MM.1S (cell line): Measurements from ENCODE around the gene STK39.
"Not testable (repeated sequence)": the region's sequence is repeated elsewhere in the genome, so short reads cannot be mapped to it uniquely, and the experiment has no call there.

Source experiments
- DNase-seq: peaks from one replicate; pipeline ENCODE4 v3.0.0-alpha.2; 2015
- H2AFZ ChIP-seq: fragments of 300-600 bp; sonication (generic); 2 replicates; pipeline ENCODE4 v1.6.0; 2016; ENCODE audit warnings: antibody characterized with exemption, low read length
- H3F3A ChIP-seq: fragments of 300-600 bp; sonication (generic); 2 replicates; pipeline ENCODE4 v1.6.1; 2016; ENCODE audit warnings: mild to moderate bottlenecking, antibody characterized with exemption, low read length, moderate library complexity, mixed read lengths; ENCODE audit not compliant: insufficient read depth
- H3K27ac ChIP-seq: fragments of 300-600 bp; sonication (generic); 2 replicates; pipeline ENCODE4 v1.5.1; 2016; ENCODE audit warnings: mild to moderate bottlenecking, low read length
- H3K27me3 ChIP-seq: fragments of 300-600 bp; sonication (generic); replicated peaks from 2 replicates; pipeline ENCODE4 v1.6.0; 2016; ENCODE audit warnings: low read length; ENCODE audit not compliant: insufficient read depth
- H3K36me3 ChIP-seq: fragments of 300-600 bp; sonication (generic); replicated peaks from 2 replicates; pipeline ENCODE4 v1.6.1; 2016; ENCODE audit warnings: mild to moderate bottlenecking, low read length, mixed read lengths; ENCODE audit not compliant: insufficient read depth
- H3K4me1 ChIP-seq: fragments of 300-600 bp; sonication (generic); 2 replicates; pipeline ENCODE4 v1.6.1; 2016; ENCODE audit warnings: low read length, mixed read lengths
- H3K4me2 ChIP-seq: fragments of 300-600 bp; sonication (generic); 2 replicates; pipeline ENCODE4 v1.6.0; 2016; ENCODE audit warnings: low read depth, low read length
- H3K4me3 ChIP-seq: fragments of 300-600 bp; sonication (generic); 2 replicates; pipeline ENCODE4 v1.5.1; 2016; ENCODE audit warnings: low read length, mixed read lengths
- H3K79me2 ChIP-seq: fragments of 300-600 bp; sonication (generic); 2 replicates; pipeline ENCODE4 v1.6.1; 2016; ENCODE audit warnings: mixed run types, low read length, mixed read lengths
- H3K9ac ChIP-seq: fragments of 300-600 bp; sonication (generic); 2 replicates; pipeline ENCODE4 v1.6.1; 2016; ENCODE audit warnings: low read length, mixed read lengths
- H3K9me2 ChIP-seq: fragments of 300-600 bp; sonication (generic); replicated peaks from 2 replicates; pipeline ENCODE4 v1.6.1; 2016; ENCODE audit warnings: mild to moderate bottlenecking, low read length, mixed read lengths; ENCODE audit not compliant: insufficient read depth
- H3K9me3 ChIP-seq: fragments of 300-600 bp; sonication (generic); replicated peaks from 2 replicates; pipeline ENCODE4 v1.6.1; 2016; ENCODE audit warnings: mild to moderate bottlenecking, low read length, mixed read lengths; ENCODE audit not compliant: insufficient read depth
- H4K20me1 ChIP-seq: fragments of 300-600 bp; sonication (generic); 2 replicates; pipeline ENCODE4 v1.6.1; 2016; ENCODE audit warnings: mild to moderate bottlenecking, low read length, moderate library complexity, mixed read lengths; ENCODE audit not compliant: insufficient read depth
- CTCF ChIP-seq: fragments of 300-600 bp; sonication (generic); IDR thresholded peaks from 2 replicates; pipeline ENCODE4 v1.5.1; 2016; ENCODE audit warnings: antibody characterized with exemption, low read length, mixed read lengths
- EZH2 ChIP-seq: fragments of 300-600 bp; sonication (generic); optimal IDR thresholded peaks from 2 replicates; pipeline ENCODE3; 2017; ENCODE audit warnings: low read depth, mild to moderate bottlenecking, antibody characterized with exemption, low read length, mixed read lengths
- EZH2phosphoT487 ChIP-seq: fragments of 300-600 bp; sonication (generic); IDR thresholded peaks from 2 replicates; pipeline ENCODE4 v1.6.1; 2018; ENCODE audit warnings: antibody characterized with exemption, low read length

Gene STK39

GRCh38 chr2:168047091-168047690 is 200.2 kb downstream of the STK39 start:
- TF ChIP-seq EZH2phosphoT487: no peak
- H3K27ac ChIP-seq: no peak overlapping the region
- no peak for DNase-seq
- peaks cover 9% of the 10 kb centered on the region for H3K4me1 ChIP-seq
- no peaks in the 10 kb centered on the region for H3K9me2 ChIP-seq
- no peaks in the 10 kb centered on the region for H3K9me3 ChIP-seq
- no peak overlapping the region for H3K4me2 ChIP-seq
- no peak overlapping the region for H3K9ac ChIP-seq
- no peaks in the 10 kb centered on the region for H3K79me2 ChIP-seq
- H3K36me3 ChIP-seq: no peaks in the 10 kb centered on the region
- H4K20me1 ChIP-seq: no peaks in the 10 kb centered on the region
- no peaks in the 10 kb centered on the region for H3K27me3 ChIP-seq
- H3F3A ChIP-seq: no peaks in the 10 kb centered on the region
- H2AFZ ChIP-seq: no peak overlapping the region
- H3K4me3 ChIP-seq: no peak overlapping the region

GRCh38 chr2:168044579-168044978 is 202.8 kb downstream of the STK39 start:
- Histone ChIP-seq H3K36me3 (no peaks in the 10 kb centered on the region), H3K4me3 (no peak overlapping the region), H2AFZ (no peak overlapping the region), H4K20me1 (no peaks in the 10 kb centered on the region), H3K4me2 (no peak overlapping the region), H3F3A (peaks cover 9% of the 10 kb centered on the region; the same call in 1 of the 2 replicates), H3K9me3 (no peaks in the 10 kb centered on the region), H3K79me2 (no peaks in the 10 kb centered on the region), H3K9me2 (no peaks in the 10 kb centered on the region), H3K27me3 (no peaks in the 10 kb centered on the region), H3K27ac (no peak overlapping the region), H3K4me1 (peaks cover 22% of the 10 kb centered on the region), H3K9ac (no peak overlapping the region; the same call in 1 of the 2 replicates)
- TF ChIP-seq EZH2 (no peak), EZH2phosphoT487 (no peak), CTCF (no peak)
- no peak for DNase-seq

- H3K27me3 ChIP-seq: no peaks in the 10 kb centered on the region
- no peak overlapping the region; the same call in 1 of the 2 replicates for H3K9ac ChIP-seq
- H3K4me3 ChIP-seq: no peak overlapping the region
- no peak for DNase-seq
- peaks cover 22% of the 10 kb centered on the region for H3K4me1 ChIP-seq
- H2AFZ ChIP-seq: no peak overlapping the region
- no peak overlapping the region for H3K27ac ChIP-seq
- H4K20me1 ChIP-seq: no peaks in the 10 kb centered on the region
- no peaks in the 10 kb centered on the region for H3K9me3 ChIP-seq
- H3F3A ChIP-seq: peaks cover 9% of the 10 kb centered on the region; the same call in 1 of the 2 replicates
- H3K4me2 ChIP-seq: no peak overlapping the region
- no peaks in the 10 kb centered on the region for H3K36me3 ChIP-seq
- TF ChIP-seq CTCF: no peak
- no peak for TF ChIP-seq EZH2
- no peak for TF ChIP-seq EZH2phosphoT487
- H3K9me2 ChIP-seq: no peaks in the 10 kb centered on the region
- no peaks in the 10 kb centered on the region for H3K79me2 ChIP-seq
Observed at GRCh38 chr2:168044176-168044575, 203.2 kb downstream of the STK39 start.

GRCh38 chr2:168042127-168042824 is 205.1 kb downstream of the STK39 start:
- peak overlapping the region; percentile 37; the same call in 1 of the 2 replicates for H2AFZ ChIP-seq
- H3K79me2 ChIP-seq, H3F3A ChIP-seq, H4K20me1 ChIP-seq, H3K9me2 ChIP-seq, H3K36me3 ChIP-seq, H3K9me3 ChIP-seq, H3K27me3 ChIP-seq: not testable (repeated sequence)
- DNase-seq: peak; percentile 67
- H3K27ac ChIP-seq: peak overlapping the region; percentile 77
- H3K9ac ChIP-seq: peak overlapping the region; percentile 19; the same call in 1 of the 2 replicates
- H3K4me1 ChIP-seq: peaks cover 22% of the 10 kb centered on the region
- peak overlapping the region; percentile 51 for H3K4me2 ChIP-seq
- peak overlapping the region; percentile 28 for H3K4me3 ChIP-seq
